Stimulated activated CD4-positive, alpha-beta T cell treated with anti-CD3 and anti-CD28 coated beads, Interleukin-4, amount 100 ng/mL, for 1 hour (primary cell): Measurements from ENCODE around the gene BRCA2.
A peak's percentile ranks its signal among the peaks of the same experiment; 100 is the strongest.

ENCODE experiments used
- DNase-seq: peaks from one replicate; pipeline ENCODE4 v3.0.0-alpha.2; 2020

The BRCA2 gene

DNA sequence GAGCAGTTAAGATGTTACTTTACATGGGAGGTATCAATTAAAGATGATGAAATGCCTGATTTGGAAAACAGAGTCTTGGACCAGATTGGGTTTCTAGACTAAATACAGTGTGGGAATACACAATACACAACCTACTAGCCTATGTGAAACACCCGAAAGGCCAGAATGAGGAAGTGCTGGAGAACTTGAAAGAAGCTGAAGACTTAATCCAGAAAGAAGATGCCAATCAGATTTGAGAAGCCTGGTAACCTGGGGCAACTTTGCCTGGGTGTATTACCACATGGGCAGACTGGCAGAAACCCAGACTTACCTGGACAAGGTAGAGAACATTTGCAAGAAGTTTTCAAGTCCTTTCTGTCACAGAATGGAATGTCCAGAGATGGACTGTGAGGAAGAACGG is 69.4 kb downstream of the BRCA2 start:
- DNase-seq, result no peak

GRCh38 chr13:32385410-32385809 is 70.1 kb downstream of the BRCA2 start:
- no peak for DNase-seq

DNA sequence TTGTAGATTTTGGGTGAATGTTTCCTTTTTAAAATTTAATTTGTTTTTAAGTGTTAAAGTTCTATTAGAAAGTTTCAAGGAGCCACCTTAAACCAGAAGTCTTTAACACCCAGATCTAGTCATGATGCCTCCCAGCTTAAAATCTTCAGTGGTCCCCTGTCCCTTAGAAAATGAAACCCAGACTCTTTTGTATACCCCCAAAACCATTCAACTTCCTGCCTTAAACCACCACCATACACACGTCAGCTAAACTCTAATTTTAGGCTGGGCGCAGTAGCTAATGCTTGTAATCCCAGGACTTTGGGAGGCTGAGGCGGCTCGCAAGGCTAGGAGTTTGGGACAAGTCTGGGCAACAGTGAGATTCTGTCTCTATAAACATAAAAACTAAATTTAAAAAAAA is 74.7 kb downstream of the BRCA2 start:
- DNase-seq, result no peak

- DNase-seq, result no peak
These were observed 75.2 kb downstream of the BRCA2 start for GRCh38 chr13:32390484-32390883.

DNA sequence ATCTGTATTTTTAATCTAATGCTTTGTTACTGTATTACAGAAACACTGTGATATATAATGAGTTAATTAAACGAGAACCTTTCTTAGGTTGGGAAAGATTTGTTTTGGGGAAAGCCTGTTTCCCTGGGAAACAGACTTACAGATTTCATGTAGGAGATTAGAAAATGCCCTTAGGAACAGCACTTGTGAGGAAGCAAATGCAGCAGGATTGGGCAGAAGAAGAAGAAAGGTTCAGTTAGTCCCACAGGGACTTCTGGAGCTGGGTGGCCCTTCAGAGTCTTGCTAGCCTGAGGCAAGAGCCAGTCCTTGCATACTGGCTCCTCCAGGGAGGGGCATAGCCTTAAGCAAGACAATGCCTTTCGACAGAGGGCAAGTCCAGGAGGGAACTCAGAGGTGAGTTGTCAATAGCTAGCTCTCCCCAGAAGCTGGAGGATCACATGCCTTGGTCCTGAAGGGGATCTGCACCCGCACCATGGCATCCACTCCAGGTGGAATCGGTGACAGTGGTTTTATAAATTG is 75.9 kb downstream of the BRCA2 start:
- no peak for DNase-seq

DNA sequence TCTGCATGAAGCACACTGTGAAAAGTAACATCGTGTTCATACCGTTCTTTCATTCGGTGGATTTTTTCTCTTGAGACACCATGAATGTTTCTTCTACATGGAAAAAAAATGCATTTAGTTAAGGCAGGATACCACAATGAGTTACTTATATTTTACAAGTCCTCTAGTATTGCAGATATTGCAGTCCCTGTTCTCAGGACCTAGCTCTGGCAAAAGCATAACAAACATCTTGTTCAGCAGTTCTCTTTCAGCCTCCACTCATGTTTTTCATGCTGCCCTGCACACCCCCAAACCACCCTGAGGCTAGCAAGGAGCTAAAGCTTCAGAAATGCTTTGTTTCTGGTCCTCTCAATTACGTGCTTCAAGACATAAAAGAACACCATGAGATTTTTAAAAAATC is 87.8 kb downstream of the BRCA2 start:
- DNase-seq, result no peak

GRCh38 chr13:32407854-32408253 is 92.5 kb downstream of the BRCA2 start:
- no peak for DNase-seq

GRCh38 chr13:32408296-32409000 is 93.1 kb downstream of the BRCA2 start:
- DNase-seq, result no peak

DNA sequence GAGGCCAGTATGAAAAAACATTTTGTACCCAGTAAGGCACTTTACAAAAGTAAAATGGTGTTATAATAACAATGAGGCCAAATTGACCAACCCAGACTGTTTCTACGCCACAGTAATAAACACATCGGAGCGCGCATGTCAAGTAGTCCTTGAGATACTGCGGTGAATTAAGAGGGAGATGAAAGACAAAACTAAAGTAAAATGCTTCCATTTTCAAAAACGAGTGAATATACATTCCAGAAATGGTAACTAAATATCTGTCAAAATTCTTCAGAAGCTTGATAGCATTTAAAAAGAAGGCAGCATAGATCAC is 93.6 kb downstream of the BRCA2 start:
- DNase-seq, result no peak

DNA sequence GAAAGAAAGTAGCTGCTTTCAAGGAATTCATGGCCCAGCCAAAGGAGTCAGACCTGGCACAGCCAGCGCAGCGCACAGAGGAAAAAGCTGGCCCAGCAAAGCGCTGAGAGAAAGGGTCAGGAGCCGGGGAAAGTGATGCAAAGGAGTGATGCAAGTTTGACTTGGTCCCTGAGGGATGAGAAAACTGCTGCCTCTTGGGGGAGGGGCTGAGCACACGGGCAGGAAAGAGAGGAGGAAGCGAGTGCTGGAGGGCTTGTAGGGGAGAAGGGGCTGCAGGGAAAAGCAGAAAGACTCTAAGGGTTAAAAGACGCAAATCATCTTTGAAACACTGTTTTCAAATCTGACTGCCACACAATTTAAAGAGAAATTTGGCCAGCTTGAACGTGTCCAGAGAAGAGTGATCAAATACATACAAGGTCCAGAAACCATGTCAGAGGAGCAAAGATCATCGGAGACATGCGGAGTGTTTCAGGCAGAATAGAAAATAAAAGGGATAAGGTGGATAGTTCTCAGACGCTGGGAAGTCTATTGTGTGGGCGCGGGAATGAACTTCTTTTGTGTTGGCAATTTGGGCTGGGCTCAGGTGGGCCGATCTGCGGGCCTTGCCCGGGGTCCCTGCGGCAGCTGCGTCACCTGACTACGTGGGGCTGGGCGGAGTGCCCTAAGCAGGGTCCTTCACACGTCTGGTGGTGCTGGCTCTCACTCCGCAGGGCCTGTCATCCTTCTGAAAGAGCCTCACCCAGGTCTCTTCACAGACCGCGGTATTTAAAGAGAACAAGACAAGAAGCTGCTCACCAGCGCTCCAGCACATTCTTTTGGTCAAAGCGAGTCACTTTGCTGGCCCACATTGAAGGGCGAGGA is 94.5 kb downstream of the BRCA2 start:
- no peak for DNase-seq

DNA sequence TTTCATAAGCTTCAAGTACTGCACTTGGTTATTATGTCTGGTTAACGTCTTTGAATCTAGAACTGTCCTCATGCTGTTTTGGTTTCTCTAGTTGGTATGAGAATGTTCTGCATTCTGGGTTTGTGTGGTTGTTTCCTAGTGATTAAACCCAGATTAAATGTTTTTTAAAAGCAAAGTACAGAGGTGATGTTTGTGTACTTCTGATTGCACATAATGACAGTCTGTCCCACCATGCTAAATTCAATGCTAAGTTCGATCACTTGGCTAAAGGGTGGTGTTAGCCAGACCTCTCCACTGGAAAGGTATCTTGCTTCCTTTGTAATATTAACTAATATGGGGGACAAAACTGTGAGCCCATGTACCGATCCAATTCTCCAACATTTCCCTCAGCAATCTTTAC is 98.0 kb downstream of the BRCA2 start:
- DNase-seq, result no peak

DNA sequence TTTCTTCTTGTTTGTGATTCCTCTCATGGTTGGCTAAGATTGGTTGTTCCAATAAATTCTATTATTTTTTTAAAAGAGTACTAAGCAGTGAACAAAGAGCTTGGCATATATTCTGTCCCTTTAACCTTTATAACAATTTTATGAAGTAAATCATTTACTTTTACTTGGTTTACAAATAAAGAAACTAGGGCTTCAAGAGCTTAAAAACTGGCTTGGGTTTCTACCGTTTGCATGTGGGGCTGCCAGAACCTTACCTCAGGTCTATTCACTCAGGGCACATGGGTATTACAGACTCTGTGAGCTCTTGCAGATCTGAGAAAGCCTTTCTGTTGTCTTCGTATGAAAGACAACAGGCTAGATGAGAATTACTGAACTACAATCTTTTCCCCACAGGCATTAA is 99.3 kb downstream of the BRCA2 start:
- no peak for DNase-seq

- no peak for DNase-seq
These were observed 99.7 kb downstream of the BRCA2 start for GRCh38 chr13:32415019-32415418.

DNA sequence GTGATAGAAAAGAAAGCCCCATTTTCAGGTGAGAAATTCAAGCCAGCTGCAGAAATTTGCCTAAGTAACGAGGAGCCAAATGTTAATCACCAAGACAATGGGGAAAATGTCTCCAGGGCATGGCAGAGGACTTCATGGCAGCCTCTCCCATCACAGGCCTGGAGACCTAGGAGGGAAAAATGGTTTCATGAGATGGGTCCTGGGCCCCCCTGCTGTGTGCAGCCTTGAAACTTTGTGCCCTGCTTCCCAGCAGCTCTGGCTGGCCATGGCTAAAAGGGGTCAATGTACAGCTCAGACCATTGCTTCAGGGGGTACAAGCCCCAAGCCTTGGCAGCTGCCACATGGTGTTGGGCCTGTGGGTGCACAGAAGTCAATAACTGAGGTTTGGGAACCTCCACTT is 102.7 kb downstream of the BRCA2 start:
- DNase-seq, result no peak

- DNase-seq, result no peak
These were observed 104.6 kb downstream of the BRCA2 start for GRCh38 chr13:32419862-32420261.

DNA sequence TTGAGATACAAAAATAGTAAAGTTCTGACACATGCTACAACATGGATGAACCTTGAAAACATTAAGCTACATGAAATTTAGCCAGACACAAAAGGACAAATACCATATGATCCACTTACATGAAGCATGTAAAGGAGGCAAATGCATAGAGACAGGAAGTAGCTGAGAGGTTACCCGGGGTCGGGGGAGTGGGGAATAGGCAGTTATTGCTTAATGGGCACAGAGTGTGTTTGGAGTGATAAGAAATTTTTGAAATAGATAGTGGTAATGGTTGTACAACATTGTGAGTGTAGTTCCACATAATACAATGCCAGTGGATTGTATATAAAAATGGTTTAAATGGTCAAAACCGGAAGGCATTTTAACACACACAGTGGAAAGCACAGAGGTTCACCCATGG is 108.3 kb downstream of the BRCA2 start:
- no peak for DNase-seq

DNA sequence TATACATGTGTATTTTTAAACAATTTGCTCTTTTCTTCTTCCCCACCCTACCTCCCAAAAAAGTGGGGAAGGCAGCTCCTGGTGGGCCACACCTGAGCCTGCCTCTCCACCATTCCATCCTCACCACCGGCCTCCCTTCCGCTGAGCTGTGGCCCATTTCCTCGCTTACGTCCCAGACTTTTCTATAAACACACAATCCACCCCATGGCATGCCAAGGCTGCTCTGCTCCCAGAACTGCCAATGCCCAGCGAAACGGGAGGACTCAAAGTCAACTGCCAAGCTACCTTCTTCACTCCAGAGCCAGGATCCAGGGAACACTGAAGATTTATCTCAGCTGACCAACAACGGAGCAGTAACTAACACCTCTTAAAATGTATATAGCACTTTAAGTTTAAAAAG is 109.8 kb downstream of the BRCA2 start:
- no peak for DNase-seq

- DNase-seq, result peak; percentile 22
These were observed 111.1 kb downstream of the BRCA2 start for GRCh38 chr13:32426191-32426989.

- peak; percentile 61 for DNase-seq
These were observed 111.9 kb downstream of the BRCA2 start for GRCh38 chr13:32426990-32427851.

- DNase-seq, result peak; percentile 86
These were observed 112.7 kb downstream of the BRCA2 start, which contains the start of gene N4BP2L1 for GRCh38 chr13:32427852-32428580. Gene N4BP2L1 (minus strand): TSS chr13:32428130. CDS start chr13:32428082, 48 bp downstream.

GRCh38 chr13:32428581-32429432 is 113.5 kb downstream of the BRCA2 start:
- no peak for DNase-seq
